A673 (cell line): ENCODE results near the gene NCKAP5. TPM values are rescaled to one million over a fixed set of nuclear protein-coding genes. Genes with fewer than 3 reads are reported as not detected.

Experiments
- BruUV-seq: library from RNA; stranded (reverse); fragments of 400-500 nt; replicated peaks from 2 replicates; lab custom pipeline; 2021; lab: Mats Ljungman, UMichigan
- CTCF ChIA-PET: fragments of 300-600 bp; sonication (Branson Sonifier 250); formaldehyde crosslinking; loops from one replicate; lab custom pipeline; 2022; ENCODE audit warnings: antibody characterized with exemption; lab: Charles Lee
- POLR2A ChIA-PET: fragments of 300-600 bp; sonication (Branson Sonifier 250); formaldehyde crosslinking; loops from one replicate; lab custom pipeline; 2022; ENCODE audit warnings: antibody characterized with exemption; ENCODE audit not compliant: low non-redundant PET; lab: Charles Lee
- DNase-seq: peaks from one replicate; pipeline ENCODE4 v3.0.0-alpha.2; 2015; ENCODE audit warnings: low spot score
- H3K27ac ChIP-seq: fragments of 200-600 bp; sonication (generic); 2 replicates; pipeline ENCODE4 v1.5.1; 2016; ENCODE audit warnings: mixed run types, low read depth, mild to moderate bottlenecking, mixed read lengths, antibody characterized with exemption, low read length; ENCODE audit not compliant: poor library complexity, severe bottlenecking
- H3K27me3 ChIP-seq: fragments of 200-600 bp; sonication (generic); replicated peaks from 2 replicates; pipeline ENCODE4 v1.6.1; 2017; ENCODE audit warnings: mixed run types, low read depth, mild to moderate bottlenecking, mixed read lengths, antibody characterized with exemption, low read length; ENCODE audit not compliant: insufficient read depth, poor library complexity
- H3K36me3 ChIP-seq: fragments of 200-600 bp; sonication (generic); 2 replicates; pipeline ENCODE4 v1.6.1; 2016; ENCODE audit warnings: mixed run types, mild to moderate bottlenecking, mixed read lengths, antibody characterized with exemption, low read length; ENCODE audit not compliant: insufficient read depth, poor library complexity, severe bottlenecking
- H3K4me1 ChIP-seq: fragments of 200-600 bp; sonication (generic); 2 replicates; pipeline ENCODE4 v1.6.1; 2017; ENCODE audit warnings: mixed run types, mild to moderate bottlenecking, mixed read lengths, antibody characterized with exemption, low read length; ENCODE audit not compliant: insufficient read depth, poor library complexity, severe bottlenecking
- H3K4me3 ChIP-seq: fragments of 200-600 bp; sonication (generic); 2 replicates; pipeline ENCODE4 v1.5.1; 2016; ENCODE audit warnings: low read depth, mixed run types, mild to moderate bottlenecking, mixed read lengths, low read length; ENCODE audit not compliant: poor library complexity, severe bottlenecking
- H3K9me3 ChIP-seq: fragments of 200-600 bp; sonication (generic); 2 replicates; pipeline ENCODE4 v1.6.1; 2016; ENCODE audit warnings: mixed run types, low read depth, mild to moderate bottlenecking, mixed read lengths, antibody characterized with exemption, low read length; ENCODE audit not compliant: poor library complexity, severe bottlenecking
- CTCF ChIP-seq: fragments of 300-800, 200-600 bp; sonication (generic); conservative IDR thresholded peaks from 2 replicates; pipeline ENCODE4 v1.5.1; 2017; ENCODE audit warnings: low read depth, mild to moderate bottlenecking, antibody characterized with exemption, low read length, moderate library complexity, mixed read lengths
- EZH2 ChIP-seq: fragments of 200-600 bp; sonication (generic); IDR thresholded peaks from 2 replicates; pipeline ENCODE4 v1.6.1; 2017; ENCODE audit warnings: borderline replicate concordance, low read depth, mild to moderate bottlenecking, mixed read lengths, antibody characterized with exemption, low read length; ENCODE audit not compliant: poor library complexity, severe bottlenecking
- intact Hi-C: fragments of 100-400 bp; cut with micrococcal nuclease; formaldehyde crosslinking; loops from one replicate; pipeline ENCODE4 v1.10.0; 2022; ENCODE audit not compliant: unreplicated experiment
- total RNA-seq: library from RNA; stranded (reverse); gene quantifications from 2 replicates; pipeline ENCODE4 v1.2.3, GENCODE V29; 2021

The NCKAP5 gene
- total RNA-seq, 1 experiment from 2014 or later, result 26.6 TPM

DNA sequence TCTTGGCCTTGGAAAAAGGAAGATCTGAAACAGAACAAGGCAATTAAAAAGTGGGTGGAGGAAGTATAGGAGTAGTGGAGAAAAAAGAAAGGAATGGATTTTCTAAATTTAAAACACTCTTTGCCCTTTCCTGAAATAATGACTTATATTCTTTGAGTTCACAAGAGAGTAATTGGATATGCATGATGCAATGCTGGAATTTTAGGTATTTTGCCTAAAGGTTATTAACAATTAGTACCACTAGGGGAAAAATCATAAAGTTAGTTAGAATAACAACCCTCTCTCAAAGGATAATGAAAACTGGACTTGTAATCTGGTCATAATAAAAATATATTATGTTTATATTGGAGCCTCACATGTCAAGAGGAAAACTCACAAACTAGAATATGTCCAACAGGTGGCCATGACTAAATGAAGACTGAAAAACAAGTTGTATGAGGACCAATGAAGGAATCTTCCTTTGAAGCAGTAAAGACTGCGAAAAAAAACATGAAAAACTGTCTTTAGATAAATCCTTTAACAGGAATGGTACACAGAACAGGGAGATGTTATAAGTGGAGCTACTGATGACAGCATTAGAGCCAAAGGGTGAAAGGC, 281.8 kb downstream of the NCKAP5 start:
- POLR2A ChIA-PET, result no interaction called here
- peaks cover 19% of the 10 kb centered on the region for H3K4me1 ChIP-seq
- H3K36me3 ChIP-seq, result peaks cover 2% of the 10 kb centered on the region
- H3K27me3 ChIP-seq, result no peaks in the 10 kb centered on the region
- intact Hi-C loops, result no loop called here
- CTCF ChIA-PET, result no interaction called here
- TF ChIP-seq EZH2 (no peak), CTCF (peak; percentile 9; the same call in 1 of the 2 replicates)
- peak overlapping the region; percentile 20 for H3K27ac ChIP-seq
- peak; percentile 58 for DNase-seq
- BruUV-seq, result no TSS peak
- no peaks in the 10 kb centered on the region for H3K9me3 ChIP-seq
- no peak overlapping the region for H3K4me3 ChIP-seq

GRCh38 chr2:133273031-133273430, 295.2 kb downstream of the NCKAP5 start:
- Histone ChIP-seq H3K27me3 (no peaks in the 10 kb centered on the region), H3K27ac (no peak overlapping the region), H3K4me3 (no peak overlapping the region), H3K4me1 (peaks cover under 1% of the 10 kb centered on the region), H3K36me3 (no peaks in the 10 kb centered on the region), H3K9me3 (peaks cover 3% of the 10 kb centered on the region)
- POLR2A ChIA-PET, result no interaction called here
- CTCF ChIA-PET, result no interaction called here
- no TSS peak for BruUV-seq
- intact Hi-C loops, result no loop called here
- DNase-seq, result no peak
- no peak for TF ChIP-seq CTCF
- no peak for TF ChIP-seq EZH2

DNA sequence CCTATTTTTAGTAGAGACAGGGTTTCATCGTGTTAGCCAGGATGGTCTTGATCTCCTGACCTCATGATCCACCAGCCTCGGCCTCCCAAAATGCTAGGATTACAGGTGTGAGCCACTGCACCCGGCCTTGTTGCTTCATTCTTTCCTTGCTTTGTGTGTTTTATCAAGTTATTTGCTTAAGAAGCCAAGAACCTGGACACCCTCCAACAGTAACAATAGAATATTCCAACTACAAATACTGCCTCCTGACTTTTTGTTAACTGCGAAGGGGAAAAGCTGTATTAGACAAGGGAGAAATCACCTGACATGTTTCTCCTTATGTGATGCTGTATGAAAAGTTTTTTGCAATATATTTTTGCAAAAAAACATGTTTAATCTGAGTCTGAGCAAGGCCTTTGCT, 297.2 kb downstream of the NCKAP5 start:
- H3K4me1 ChIP-seq, result peaks cover 10% of the 10 kb centered on the region
- no peak overlapping the region for H3K4me3 ChIP-seq
- H3K27me3 ChIP-seq, result no peaks in the 10 kb centered on the region
- TF ChIP-seq CTCF, result no peak
- TF ChIP-seq EZH2, result no peak
- ChIA-PET POLR2A (no interaction called here), CTCF (no interaction called here)
- intact Hi-C loops, result no loop called here
- DNase-seq, result no peak
- BruUV-seq, result no TSS peak
- no peak overlapping the region for H3K27ac ChIP-seq
- H3K36me3 ChIP-seq, result no peaks in the 10 kb centered on the region
- H3K9me3 ChIP-seq, result no peaks in the 10 kb centered on the region
